IMR-90 (cell line): Measurements from ENCODE around the gene DPF3. TPM values are rescaled to one million over a fixed set of nuclear protein-coding genes. Genes with fewer than 3 reads are reported as not detected.

Experiments
- ATAC-seq: fragments of 200-7000 bp; cut with Tn5 transposase; 2 replicates; pipeline ENCODE4 v1.9.1; 2020; ENCODE audit warnings: low read depth, mild to moderate bottlenecking, moderate library complexity
- BruUV-seq: library from RNA; stranded (reverse); fragments of 400-500 nt; replicated peaks from 2 replicates; lab custom pipeline; 2021; lab: Mats Ljungman, UMichigan
- CTCF ChIA-PET: fragments of 300-600 bp; formaldehyde crosslinking; extraction: SDS; loops from one replicate; lab custom pipeline; 2021; ENCODE audit warnings: antibody characterized with exemption; lab: Yijun Ruan, JAX
- POLR2A ChIA-PET: fragments of 300-600 bp; sonication (Branson Sonifier 250); formaldehyde crosslinking; loops from one replicate; lab custom pipeline; 2022; ENCODE audit warnings: antibody characterized with exemption; ENCODE audit not compliant: unreplicated experiment; lab: Charles Lee
- DNase-seq: peaks from one replicate; pipeline ENCODE4 v3.0.0; 2013
- H2AFZ ChIP-seq: replicated peaks from 2 replicates; pipeline ENCODE3; 2013; ENCODE audit warnings: low read length, mild to moderate bottlenecking; ENCODE audit not compliant: poor library complexity
- H2AK5ac ChIP-seq: 2 replicates; pipeline ENCODE4 v1.6.1; 2013; ENCODE audit warnings: low read depth, low read length, inconsistent platforms
- H2AK9ac ChIP-seq: replicated peaks from 2 replicates; pipeline ENCODE3; 2013; ENCODE audit warnings: mild to moderate bottlenecking, low read depth, low read length, moderate library complexity; ENCODE audit not compliant: poor library complexity
- H2BK120ac ChIP-seq: 2 replicates; pipeline ENCODE4 v1.6.1; 2013; ENCODE audit warnings: low read depth, low read length, inconsistent platforms
- H2BK15ac ChIP-seq: 3 replicates; pipeline ENCODE4 v1.6.1; 2013; ENCODE audit warnings: low read depth, low read length, inconsistent platforms
- H2BK20ac ChIP-seq: 2 replicates; pipeline ENCODE4 v1.6.1; 2013; ENCODE audit warnings: low read depth, mild to moderate bottlenecking, inconsistent platforms, low read length, moderate library complexity
- H2BK5ac ChIP-seq: 2 replicates; pipeline ENCODE4 v1.6.1; 2013; ENCODE audit warnings: mild to moderate bottlenecking, low read depth, low read length, inconsistent platforms; ENCODE audit not compliant: poor library complexity, severe bottlenecking
- H3K14ac ChIP-seq: replicated peaks from 2 replicates; pipeline ENCODE4 v1.6.1; 2013; ENCODE audit warnings: low read depth, low read length, inconsistent platforms
- H3K18ac ChIP-seq: 2 replicates; pipeline ENCODE4 v1.6.1; 2013; ENCODE audit warnings: low read depth, low read length, control low read depth
- H3K23ac ChIP-seq: 2 replicates; pipeline ENCODE4 v1.6.1; 2013; ENCODE audit warnings: low read depth, low read length, inconsistent platforms
- H3K27ac ChIP-seq: 2 replicates; pipeline ENCODE4 v1.5.1; 2013; ENCODE audit warnings: mild to moderate bottlenecking, control low read depth, low read length; ENCODE audit not compliant: insufficient read depth
- H3K27me3 ChIP-seq: 2 replicates; pipeline ENCODE4 v1.6.1; 2013; ENCODE audit warnings: low read length; ENCODE audit not compliant: control insufficient read depth, insufficient read depth
- H3K36me3 ChIP-seq: 2 replicates; pipeline ENCODE4 v1.6.1; 2013; ENCODE audit warnings: low read length, mixed read lengths; ENCODE audit not compliant: control insufficient read depth, insufficient read depth
- H3K4ac ChIP-seq: 2 replicates; pipeline ENCODE4 v1.6.1; 2013; ENCODE audit warnings: low read depth, low read length, inconsistent platforms
- H3K4me1 ChIP-seq: 2 replicates; pipeline ENCODE4 v1.6.1; 2013; ENCODE audit warnings: low read length, mixed read lengths; ENCODE audit not compliant: control insufficient read depth, insufficient read depth
- H3K4me2 ChIP-seq: 2 replicates; pipeline ENCODE4 v1.6.1; 2013; ENCODE audit warnings: low read depth, mild to moderate bottlenecking, control low read depth, low read length, moderate library complexity
- H3K4me3 ChIP-seq: 2 replicates; pipeline ENCODE4 v1.5.1; 2013; ENCODE audit warnings: low read depth, mild to moderate bottlenecking, control low read depth, low read length, moderate library complexity; ENCODE audit not compliant: insufficient read depth
- H3K56ac ChIP-seq: 2 replicates; pipeline ENCODE4 v1.6.1; 2013; ENCODE audit warnings: low read length, inconsistent platforms; ENCODE audit not compliant: insufficient read depth; ENCODE audit errors: extremely low read depth
- H3K79me1 ChIP-seq, 2 experiments: 2 replicates each; pipeline ENCODE4 v1.6.1; 2013; ENCODE audit warnings: low read length in 2 of 2, inconsistent platforms in 1 of 2, low read depth in 1 of 2
- H3K9ac ChIP-seq: 2 replicates; pipeline ENCODE4 v1.6.1; 2013; ENCODE audit warnings: low read depth, low read length, control low read depth
- H3K9me1 ChIP-seq: 2 replicates; pipeline ENCODE4 v1.6.1; 2013; ENCODE audit warnings: low read length, inconsistent platforms; ENCODE audit not compliant: insufficient read depth
- H3K9me3 ChIP-seq: 2 replicates; pipeline ENCODE4 v1.6.1; 2013; ENCODE audit warnings: low read length; ENCODE audit not compliant: control insufficient read depth, insufficient read depth
- H4K20me1 ChIP-seq: 2 replicates; pipeline ENCODE4 v1.6.1; 2013; ENCODE audit warnings: low read length, inconsistent platforms; ENCODE audit not compliant: insufficient read depth
- H4K5ac ChIP-seq: 2 replicates; pipeline ENCODE4 v1.6.1; 2013; ENCODE audit warnings: mild to moderate bottlenecking, low read depth, low read length, control low read depth
- H4K8ac ChIP-seq, 2 experiments: 2 replicates each; pipeline ENCODE4 v1.6.1; 2013; ENCODE audit warnings: low read depth in 2 of 2, low read length in 2 of 2, control low read depth in 1 of 2, inconsistent platforms in 1 of 2
- H4K91ac ChIP-seq: 2 replicates; pipeline ENCODE4 v1.6.1; 2013; ENCODE audit warnings: low read depth, low read length, inconsistent platforms; ENCODE audit not compliant: insufficient read depth
- CTCF ChIP-seq: conservative IDR thresholded peaks from 2 replicates; pipeline ENCODE4 v1.5.1; 2012; ENCODE audit warnings: mild to moderate bottlenecking, low read depth, low read length, improper control_type of control experiment
- FOS ChIP-seq: fragments of 150-350 bp; IDR thresholded peaks from 2 replicates; pipeline ENCODE4 v1.6.1; 2016; ENCODE audit warnings: low read depth, low read length
- MAFK ChIP-seq: IDR thresholded peaks from 2 replicates; pipeline ENCODE4 v1.6.1; 2012; ENCODE audit warnings: low read depth, low read length, improper control_type of control experiment
- MXI1 ChIP-seq: IDR thresholded peaks from 2 replicates; pipeline ENCODE4 v1.6.1; 2012; ENCODE audit warnings: low read depth, mild to moderate bottlenecking, low read length, moderate library complexity, borderline replicate concordance
- RAD21 ChIP-seq: IDR thresholded peaks from 2 replicates; pipeline ENCODE4 v1.6.1; 2012; ENCODE audit warnings: low read length, improper control_type of control experiment
- RCOR1 ChIP-seq: IDR thresholded peaks from 2 replicates; pipeline ENCODE4 v1.6.1; 2012; ENCODE audit warnings: mild to moderate bottlenecking, low read length, improper control_type of control experiment; ENCODE audit not compliant: insufficient replicate concordance
- WGBS, 2 experiments: methylation state at CpG; one replicate each; pipeline versions ENCODE4 v1.1.5 to v1.1.7; 2013; ENCODE audit warnings: missing lambda C conversion rate in 2 of 2; ENCODE audit not compliant: insufficient read length in 1 of 2; ENCODE audit errors: extremely low coverage in 2 of 2; 5-methylcytosine and 5-hydroxymethylcytosine counted together
- dilution Hi-C: fragments of 300-500 bp; cut with HindIII; formaldehyde crosslinking; loops from one replicate; pipeline ENCODE4 v1.14.3; 2018; ENCODE audit warnings: low sequenced_read_pairs; ENCODE audit not compliant: unreplicated experiment
- in situ Hi-C: fragments of 300-500 bp; cut with MboI; formaldehyde crosslinking; loops from 3 replicates; pipeline ENCODE4 v1.14.3; 2019; ENCODE audit warnings: low sequenced_read_pairs, inconsistent platforms, mixed read lengths
- intact Hi-C: fragments of 100-400 bp; cut with micrococcal nuclease; formaldehyde crosslinking; loops from 2 replicates; pipeline ENCODE4 v1.10.0; 2022
- polyA plus RNA-seq, 3 experiments: library from polyadenylated mRNA; depleted of rRNA; stranded (reverse); fragments of >200 nt; gene quantifications; 2 replicates each; pipeline ENCODE4 v1.2.3, GENCODE V29; 2012; ENCODE audit warnings: low replicate concordance in 1 of 3
- total RNA-seq: library from RNA; depleted of rRNA; stranded (reverse); fragments of >200 nt; gene quantifications from 2 replicates; pipeline ENCODE4 v1.2.3, GENCODE V29; 2012

Gene DPF3
- total and polyA plus RNA-seq, 2 of the 4 experiments (the other 2 are of a cell fraction), result 30.5 to 32.8 TPM

GRCh38 chr14:72614365-72614764, 279.5 kb downstream of the DPF3 start:
- H3K9me1 ChIP-seq, result peaks cover 37% of the 10 kb centered on the region
- ATAC-seq (no peak), DNase-seq (no peak)
- H3K4me3 ChIP-seq, result no peak overlapping the region
- peak overlapping the region; percentile 77 for H2BK5ac ChIP-seq
- H3K9me3 ChIP-seq, result no peaks in the 10 kb centered on the region
- H3K4me1 ChIP-seq, result peaks cover 43% of the 10 kb centered on the region
- H3K4me2 ChIP-seq, result no peak overlapping the region
- H3K79me1 ChIP-seq, result peaks cover 0 to 16% of the 10 kb centered on the region in 2 experiments; a peak in 2 of 4 replicates
- H2BK120ac ChIP-seq, result peak overlapping the region; percentile 100
- peak overlapping the region; percentile 90 for H3K14ac ChIP-seq
- no peaks in the 10 kb centered on the region for H3K36me3 ChIP-seq
- H3K23ac ChIP-seq, result peak overlapping the region; percentile 64; the same call in 1 of the 2 replicates
- H3K18ac ChIP-seq, result peak overlapping the region; percentile 71
- ChIA-PET CTCF (no interaction called here), POLR2A (no interaction called here)
- peak overlapping the region; percentile 88; the same call in 2 of the 3 replicates for H2BK15ac ChIP-seq
- peak overlapping the region; percentile 59 to 65; a peak in 3 of 4 replicates for H4K8ac ChIP-seq
- H2AK9ac ChIP-seq, result peak overlapping the region; percentile 71
- H3K27me3 ChIP-seq, result no peaks in the 10 kb centered on the region
- peak overlapping the region; percentile 68 for H2AFZ ChIP-seq
- TF ChIP-seq MAFK (no peak), FOS (no peak), CTCF (no peak), MXI1 (no peak), RAD21 (no peak), RCOR1 (no peak)
- H2AK5ac ChIP-seq, result peak overlapping the region; percentile 92
- BruUV-seq, result no TSS peak
- H2BK20ac ChIP-seq, result peak overlapping the region; percentile 81
- dilution Hi-C loops (no loop called here), intact Hi-C loops (no loop called here), in situ Hi-C loops (no loop called here)
- no CpG with 5 or more reads among the region's 3 CpGs for WGBS, 2 experiments
- H4K20me1 ChIP-seq, result no peaks in the 10 kb centered on the region
- peak overlapping the region; percentile 92 for H4K91ac ChIP-seq
- H3K56ac ChIP-seq, result no peak overlapping the region
- H3K4ac ChIP-seq, result peak overlapping the region; percentile 88
- peak overlapping the region; percentile 74 for H4K5ac ChIP-seq
- H3K27ac ChIP-seq, result peak overlapping the region; percentile 19
- no peak overlapping the region for H3K9ac ChIP-seq
